Islet precursor cell (in vitro differentiated cells): Measurements from ENCODE around the gene FAM241B.

Experiments used
- DNase-seq: peaks from one replicate; pipeline ENCODE4 v3.0.0-alpha.2; 2018

The FAM241B gene

DNA sequence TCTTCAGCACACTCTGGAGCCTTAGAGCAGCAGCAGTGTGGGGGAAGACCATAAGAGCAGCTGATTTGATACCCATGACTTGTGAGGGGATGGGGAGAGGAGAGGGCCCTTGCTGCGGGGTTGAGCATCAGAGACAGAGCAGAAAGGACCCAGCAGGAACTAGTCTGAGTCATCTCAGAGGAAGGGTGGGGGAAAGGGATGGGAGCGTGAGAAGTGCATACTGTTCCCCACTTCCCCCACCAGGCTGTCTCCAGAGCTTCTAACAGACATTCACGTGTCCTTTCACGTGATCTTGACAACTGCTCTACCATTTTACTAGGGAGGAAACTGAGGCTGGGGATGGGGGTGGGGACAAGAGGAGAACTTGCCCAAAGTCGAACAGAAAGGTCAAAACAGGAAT is 38.7 kb downstream of the FAM241B start:
- no peak for DNase-seq

DNA sequence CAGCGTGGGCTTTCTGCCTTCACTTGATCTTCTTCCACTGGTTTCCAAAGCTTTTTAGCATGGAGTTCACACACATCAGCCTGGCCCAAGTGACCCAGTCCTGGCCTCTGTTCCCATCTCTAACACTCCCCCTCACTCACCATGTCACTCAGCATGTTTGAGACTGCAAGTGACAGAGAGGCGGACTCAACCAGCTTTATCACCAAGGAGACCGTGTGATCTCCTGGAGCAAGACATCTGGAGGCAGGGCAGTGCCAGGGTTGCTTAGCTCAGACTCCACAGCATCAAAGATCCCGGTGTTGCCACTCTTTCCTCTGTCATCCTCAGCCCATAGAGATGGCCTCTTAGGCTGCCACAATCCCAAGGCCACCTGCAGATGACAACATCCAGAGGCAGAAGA is 39.4 kb downstream of the FAM241B start:
- DNase-seq = no peak

DNA sequence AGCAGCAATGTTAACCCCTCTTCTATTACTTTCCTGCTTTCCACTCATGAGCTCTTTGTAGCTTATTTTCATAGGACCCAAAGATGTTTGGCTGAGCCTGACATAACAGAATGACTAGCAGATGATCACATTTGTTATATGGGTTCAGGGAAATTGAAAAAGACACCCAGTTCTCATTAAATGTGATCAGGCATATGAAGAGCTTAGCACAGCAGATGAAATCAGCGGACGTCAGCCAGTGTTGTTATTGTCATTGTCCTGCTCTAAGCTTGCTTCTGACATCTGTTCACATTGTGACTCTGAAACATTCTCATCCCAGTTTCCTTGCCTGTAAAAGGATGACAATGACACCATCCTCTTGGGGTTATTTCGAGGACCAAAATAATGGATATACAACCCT is 43.5 kb downstream of the FAM241B start:
- DNase-seq = no peak

DNA sequence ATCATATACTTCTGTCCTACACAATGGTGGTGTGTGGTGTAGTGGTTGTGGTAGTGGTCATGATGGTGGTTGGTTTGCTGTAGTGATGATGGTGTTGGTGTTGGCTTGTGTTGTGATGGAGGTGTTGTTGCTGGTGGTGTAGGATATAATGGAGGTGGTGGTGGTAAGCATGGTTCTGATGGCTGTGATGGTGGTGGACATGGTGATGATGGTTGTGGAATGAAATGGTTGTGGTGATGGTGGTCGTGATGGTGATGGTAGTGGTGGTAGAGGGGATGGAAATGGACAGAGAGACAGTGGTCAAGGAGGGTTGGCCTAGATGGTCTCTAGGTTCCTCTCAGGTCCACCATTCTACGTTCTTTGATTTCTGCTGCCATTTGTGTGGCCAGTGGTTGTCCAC is 44.7 kb downstream of the FAM241B start:
- DNase-seq = no peak

DNA sequence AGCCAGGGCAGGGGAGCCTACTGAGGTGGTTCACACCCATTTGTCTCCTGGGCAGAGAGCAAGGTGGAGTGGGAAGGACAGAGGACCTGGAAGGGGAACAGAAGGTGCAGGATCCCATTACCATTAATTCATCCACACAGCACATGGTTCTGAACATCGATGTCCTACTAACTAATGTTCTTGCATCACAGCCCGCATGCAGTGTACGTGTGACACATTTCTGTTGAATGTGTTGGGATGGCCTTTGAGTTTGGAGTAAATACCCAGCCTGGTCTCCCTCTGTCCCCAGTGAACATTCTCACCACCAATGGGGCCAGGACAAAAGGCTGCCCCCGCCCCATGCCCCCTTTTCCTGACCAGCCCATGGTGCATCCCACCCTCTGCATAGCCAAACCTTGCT is 46.3 kb downstream of the FAM241B start:
- no peak for DNase-seq

DNA sequence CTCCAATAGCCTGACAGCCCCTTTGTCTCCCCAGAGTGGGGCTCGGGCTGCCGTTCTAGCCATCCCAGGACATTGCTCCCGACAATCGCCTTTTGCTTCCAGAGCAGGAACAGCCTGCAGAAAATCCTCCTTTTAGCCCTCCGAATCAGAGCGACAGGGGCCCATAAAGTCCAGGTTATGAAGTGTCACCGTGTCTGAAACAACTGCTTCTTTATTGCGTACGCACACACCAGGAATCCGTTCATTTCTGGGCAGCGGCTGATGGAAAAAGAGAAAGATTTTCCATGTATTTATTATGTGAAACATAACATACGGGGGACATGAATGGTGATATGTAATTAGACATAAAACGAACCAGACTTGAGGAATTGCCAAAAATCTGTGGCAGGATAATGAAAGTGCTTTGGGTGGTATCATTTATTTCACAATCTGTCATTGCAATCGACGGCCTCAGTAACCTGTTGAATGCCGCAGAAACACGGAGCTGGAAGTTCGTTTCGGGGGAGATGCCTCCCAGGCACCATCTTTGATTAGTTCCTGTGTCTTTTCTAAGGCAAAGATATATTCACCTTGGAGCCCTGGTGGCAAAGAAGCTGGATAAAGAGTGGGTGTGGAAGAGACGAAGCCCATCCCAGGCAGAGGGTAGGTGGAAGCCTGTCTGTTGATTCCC is 48.1 kb downstream of the FAM241B start:
- no peak for DNase-seq

DNA sequence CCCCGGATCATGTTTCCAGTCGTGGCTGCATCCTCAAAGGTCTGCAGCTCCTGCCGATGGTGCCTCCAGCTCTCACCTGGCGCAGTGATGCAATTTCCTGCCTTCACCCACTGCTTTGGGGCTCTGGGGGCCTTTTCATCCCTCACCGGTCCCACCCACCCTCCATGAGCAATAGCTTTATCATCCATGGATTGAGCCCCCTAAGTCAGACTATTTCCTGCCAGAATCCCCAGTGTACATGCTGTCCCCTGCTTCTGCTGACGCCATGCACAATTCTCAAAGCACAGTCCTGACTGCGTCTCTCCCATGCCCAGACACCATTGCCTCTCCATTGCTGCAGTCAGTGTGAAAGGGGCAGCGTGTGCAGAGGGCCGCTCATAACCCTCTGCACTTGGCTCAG is 49.7 kb downstream of the FAM241B start:
- no peak for DNase-seq

DNA sequence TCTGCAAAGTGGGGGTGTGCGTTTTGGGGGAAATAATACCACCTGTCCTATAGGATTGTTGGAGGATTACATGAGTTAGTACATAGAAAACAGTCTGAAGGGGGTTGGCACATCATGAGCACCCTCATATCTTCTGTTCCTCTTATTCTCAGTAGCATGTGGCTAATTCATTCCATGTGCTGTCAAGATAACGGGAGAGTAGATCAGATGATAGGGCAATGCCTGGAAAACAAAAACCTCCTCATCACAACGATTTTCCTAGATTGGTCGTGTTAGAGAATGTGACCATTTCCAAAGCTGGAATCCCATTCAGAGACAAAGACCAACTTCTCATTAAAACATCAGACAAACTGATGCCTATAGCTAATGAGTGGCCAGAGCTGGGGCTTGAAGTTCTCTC is 50.6 kb downstream of the FAM241B start:
- DNase-seq = no peak

DNA sequence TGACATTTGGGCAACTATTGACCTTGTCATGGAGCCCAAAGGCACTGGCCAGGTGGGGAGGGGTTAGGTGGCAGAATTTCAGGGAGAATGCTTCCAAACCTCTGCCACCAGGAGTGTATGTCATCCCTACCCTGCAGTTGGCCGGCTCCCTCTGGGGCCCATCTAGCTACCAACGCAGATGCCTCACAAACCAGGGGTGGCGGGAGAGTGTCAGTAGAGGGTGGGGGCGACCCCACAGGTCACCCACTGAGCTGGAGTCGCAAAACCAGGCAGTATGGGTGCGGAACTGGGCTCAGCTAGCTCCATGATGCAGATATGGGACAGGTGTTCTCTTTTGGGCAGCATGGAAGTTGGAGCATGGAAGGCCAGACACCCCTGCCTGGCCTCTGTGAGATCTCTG is 51.4 kb downstream of the FAM241B start:
- no peak for DNase-seq

DNA sequence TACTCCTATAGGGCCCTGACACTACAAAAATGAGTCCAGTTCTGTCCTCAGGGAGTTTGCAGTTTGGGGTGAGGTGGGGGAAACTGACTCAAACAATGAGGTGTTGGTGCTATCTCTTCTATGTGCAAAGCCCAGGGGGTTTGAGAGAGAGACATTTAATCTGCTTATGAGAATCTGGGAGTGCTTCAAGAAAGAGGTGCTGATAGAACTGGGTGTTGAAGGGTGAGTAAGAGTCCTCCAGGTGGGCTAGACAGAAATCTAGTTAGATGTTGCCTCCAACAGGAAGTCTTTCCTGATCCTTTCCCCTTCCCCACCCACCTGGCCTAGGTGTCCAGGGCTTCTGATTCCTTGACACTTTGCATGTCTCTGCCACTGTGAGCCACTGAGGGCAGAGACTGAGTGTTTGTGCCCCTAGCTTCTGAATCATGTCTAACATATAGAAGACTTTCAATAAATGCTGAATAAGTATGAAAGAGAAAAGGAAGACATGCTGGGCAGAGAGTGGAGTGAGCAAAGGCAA is 53.0 kb downstream of the FAM241B start:
- DNase-seq = no peak
